DOHH2 (cell line): ENCODE results near the gene CSNK2A2.

ENCODE experiments used
- EZH2phosphoT487 ChIP-seq: fragments of 200-600 bp; sonication (generic); IDR thresholded peaks from 2 replicates; pipeline ENCODE4 v1.6.1; 2017; ENCODE audit warnings: borderline replicate concordance, mild to moderate bottlenecking, antibody characterized with exemption, low read length, moderate library complexity, mixed read lengths
- TF ChIP-seq, protein P1 (sequence below): fragments of 200-600 bp; sonication (generic); IDR thresholded peaks from one replicate; pipeline ENCODE4 v1.5.1; 2014; ENCODE audit warnings: antibody characterized with exemption, mild to moderate bottlenecking, low read depth, low read length; ENCODE audit not compliant: poor library complexity, severe bottlenecking

DNA sequence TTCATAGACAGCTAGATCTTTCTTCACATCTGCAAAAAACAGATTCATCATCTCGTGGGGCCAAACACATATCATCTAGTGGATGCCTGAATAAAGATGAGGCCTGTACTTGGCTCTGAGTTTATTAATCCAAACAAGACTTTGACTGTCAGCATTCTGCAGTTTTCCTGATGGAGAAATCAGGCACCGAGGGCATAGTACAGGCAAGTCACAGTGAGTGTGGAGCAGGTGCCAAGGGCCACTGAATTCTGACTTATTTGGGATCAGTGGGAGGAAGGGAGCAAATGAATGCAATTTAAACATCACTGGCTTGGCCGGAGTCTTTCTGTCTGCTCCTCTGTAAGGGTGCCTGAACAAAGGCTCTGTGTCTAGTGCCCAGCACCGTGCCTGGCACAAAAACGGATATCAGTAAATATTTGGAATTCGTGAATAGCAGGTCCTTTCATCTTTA, 69.7 kb downstream of the CSNK2A2 start:
- TF ChIP-seq, protein P1, sequence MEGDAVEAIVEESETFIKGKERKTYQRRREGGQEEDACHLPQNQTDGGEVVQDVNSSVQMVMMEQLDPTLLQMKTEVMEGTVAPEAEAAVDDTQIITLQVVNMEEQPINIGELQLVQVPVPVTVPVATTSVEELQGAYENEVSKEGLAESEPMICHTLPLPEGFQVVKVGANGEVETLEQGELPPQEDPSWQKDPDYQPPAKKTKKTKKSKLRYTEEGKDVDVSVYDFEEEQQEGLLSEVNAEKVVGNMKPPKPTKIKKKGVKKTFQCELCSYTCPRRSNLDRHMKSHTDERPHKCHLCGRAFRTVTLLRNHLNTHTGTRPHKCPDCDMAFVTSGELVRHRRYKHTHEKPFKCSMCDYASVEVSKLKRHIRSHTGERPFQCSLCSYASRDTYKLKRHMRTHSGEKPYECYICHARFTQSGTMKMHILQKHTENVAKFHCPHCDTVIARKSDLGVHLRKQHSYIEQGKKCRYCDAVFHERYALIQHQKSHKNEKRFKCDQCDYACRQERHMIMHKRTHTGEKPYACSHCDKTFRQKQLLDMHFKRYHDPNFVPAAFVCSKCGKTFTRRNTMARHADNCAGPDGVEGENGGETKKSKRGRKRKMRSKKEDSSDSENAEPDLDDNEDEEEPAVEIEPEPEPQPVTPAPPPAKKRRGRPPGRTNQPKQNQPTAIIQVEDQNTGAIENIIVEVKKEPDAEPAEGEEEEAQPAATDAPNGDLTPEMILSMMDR = no peak
- TF ChIP-seq EZH2phosphoT487 = no peak
